T1000 (cell line): ENCODE data around the gene GRIN2A.

ENCODE experiments used
- DNase-seq: peaks from one replicate; lab custom pipeline; 2025; ENCODE audit warnings: mixed read lengths; lab: John Stamatoyannopoulos, UW

GRIN2A gene

GRCh38 chr16:10130538-10130937, 51.7 kb downstream of the GRIN2A start:
- no peak for DNase-seq

- no peak for DNase-seq
Measured at GRCh38 chr16:10128397-10129258, 53.6 kb downstream of the GRIN2A start.

- DNase-seq, result peak; percentile 44
Measured at GRCh38 chr16:10126686-10127085, 55.5 kb downstream of the GRIN2A start.

GRCh38 chr16:10123141-10123540, 59.1 kb downstream of the GRIN2A start:
- DNase-seq, result no peak

- no peak for DNase-seq
Measured at GRCh38 chr16:10122546-10122945, 59.7 kb downstream of the GRIN2A start.

GRCh38 chr16:10121897-10122425, 60.3 kb downstream of the GRIN2A start:
- no peak for DNase-seq

GRCh38 chr16:10121491-10121890, 60.7 kb downstream of the GRIN2A start:
- no peak for DNase-seq

- DNase-seq, result no peak
Measured at GRCh38 chr16:10120953-10121352, 61.3 kb downstream of the GRIN2A start.

GRCh38 chr16:10114409-10114808, 67.8 kb downstream of the GRIN2A start:
- DNase-seq, result peak; percentile 42

GRCh38 chr16:10113248-10113647, 69.0 kb downstream of the GRIN2A start:
- DNase-seq, result no peak

GRCh38 chr16:10112021-10112420, 70.2 kb downstream of the GRIN2A start:
- DNase-seq, result no peak

GRCh38 chr16:10111156-10111761, 71.0 kb downstream of the GRIN2A start:
- no peak for DNase-seq

- DNase-seq, result no peak
Measured at GRCh38 chr16:10110552-10110951, 71.7 kb downstream of the GRIN2A start.

- DNase-seq, result no peak
Measured at GRCh38 chr16:10107081-10107480, 75.1 kb downstream of the GRIN2A start.

- no peak for DNase-seq
Measured at GRCh38 chr16:10103700-10104099, 78.5 kb downstream of the GRIN2A start.

- DNase-seq, result peak; percentile 13
Measured at GRCh38 chr16:10103118-10103517, 79.1 kb downstream of the GRIN2A start.

GRCh38 chr16:10100829-10101228, 81.4 kb downstream of the GRIN2A start:
- no peak for DNase-seq

GRCh38 chr16:10098991-10099390, 83.2 kb downstream of the GRIN2A start:
- DNase-seq, result no peak

- no peak for DNase-seq
Measured at GRCh38 chr16:10097271-10097670, 85.0 kb downstream of the GRIN2A start.

GRCh38 chr16:10093576-10093975, 88.7 kb downstream of the GRIN2A start:
- no peak for DNase-seq

GRCh38 chr16:10090816-10091215, 91.4 kb downstream of the GRIN2A start:
- no peak for DNase-seq

- DNase-seq, result no peak
Measured at GRCh38 chr16:10088380-10088793, 93.8 kb downstream of the GRIN2A start.

GRCh38 chr16:10087151-10087550, 95.1 kb downstream of the GRIN2A start:
- no peak for DNase-seq
